ENCODE data around the gene MTR. TPM values are rescaled to one million over a fixed set of nuclear protein-coding genes. Genes with fewer than 3 reads are reported as not detected.

MTR gene
- total RNA-seq, 2 donors from 2014 or later = 31.3 to 39.8 TPM

DNA sequence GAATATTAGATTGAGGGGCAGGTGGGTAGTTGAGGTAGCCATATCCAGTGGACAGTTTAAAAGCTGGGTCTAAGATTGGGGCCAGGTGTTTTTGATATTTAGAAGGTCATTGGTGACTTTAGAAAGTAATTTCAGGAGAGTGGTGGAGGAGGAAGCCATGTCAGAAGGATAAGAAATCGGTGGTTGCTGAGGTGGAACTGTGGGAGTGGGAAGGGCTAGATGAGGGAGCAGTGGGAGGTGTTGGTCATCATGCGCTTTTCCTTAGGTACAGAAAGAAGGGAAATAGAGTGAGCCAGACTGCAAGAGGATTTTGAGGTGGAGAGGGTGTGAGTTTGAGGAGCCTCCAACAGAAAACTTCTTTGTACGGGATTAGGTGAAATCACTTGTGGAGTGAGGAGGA is 7.2 kb downstream of the MTR start:
- Histone ChIP-seq H3K4me3 (no peak overlapping the region), H3K27ac (no peak overlapping the region), H3K36me3 (peaks cover 3% of the 10 kb centered on the region), H3K4me1 (ENCODE audit: control insufficient read depth in 1 of 2, low read depth in 2 of 2) (peaks cover 9 to 20% of the 10 kb centered on the region in 2 donors), H3K27me3 (replicated peaks; ENCODE audit: insufficient read depth) (no peaks in the 10 kb centered on the region), H3K9me3 (no peaks in the 10 kb centered on the region)
- DNase-seq (ENCODE audit: low spot score) (no peak), ATAC-seq (ENCODE audit: insufficient number of reproducible peaks, low FRiP score, low read depth) (no peak)
- TF ChIP-seq, protein P1, sequence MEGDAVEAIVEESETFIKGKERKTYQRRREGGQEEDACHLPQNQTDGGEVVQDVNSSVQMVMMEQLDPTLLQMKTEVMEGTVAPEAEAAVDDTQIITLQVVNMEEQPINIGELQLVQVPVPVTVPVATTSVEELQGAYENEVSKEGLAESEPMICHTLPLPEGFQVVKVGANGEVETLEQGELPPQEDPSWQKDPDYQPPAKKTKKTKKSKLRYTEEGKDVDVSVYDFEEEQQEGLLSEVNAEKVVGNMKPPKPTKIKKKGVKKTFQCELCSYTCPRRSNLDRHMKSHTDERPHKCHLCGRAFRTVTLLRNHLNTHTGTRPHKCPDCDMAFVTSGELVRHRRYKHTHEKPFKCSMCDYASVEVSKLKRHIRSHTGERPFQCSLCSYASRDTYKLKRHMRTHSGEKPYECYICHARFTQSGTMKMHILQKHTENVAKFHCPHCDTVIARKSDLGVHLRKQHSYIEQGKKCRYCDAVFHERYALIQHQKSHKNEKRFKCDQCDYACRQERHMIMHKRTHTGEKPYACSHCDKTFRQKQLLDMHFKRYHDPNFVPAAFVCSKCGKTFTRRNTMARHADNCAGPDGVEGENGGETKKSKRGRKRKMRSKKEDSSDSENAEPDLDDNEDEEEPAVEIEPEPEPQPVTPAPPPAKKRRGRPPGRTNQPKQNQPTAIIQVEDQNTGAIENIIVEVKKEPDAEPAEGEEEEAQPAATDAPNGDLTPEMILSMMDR (IDR thresholded peaks at IDR 0.05) = no peak

GRCh38 chr1:236806634-236807033 is 11.5 kb downstream of the MTR start:
- H3K4me3 ChIP-seq = no peak overlapping the region
- DNase-seq (ENCODE audit: low spot score) = no peak
- no peaks in the 10 kb centered on the region for H3K9me3 ChIP-seq
- H3K4me1 ChIP-seq (ENCODE audit: control insufficient read depth in 1 of 2, low read depth in 2 of 2) = no peaks in the 10 kb centered on the region
- H3K36me3 ChIP-seq = peaks cover 3% of the 10 kb centered on the region
- H3K27ac ChIP-seq = no peak overlapping the region
- TF ChIP-seq, protein P1 (IDR thresholded peaks at IDR 0.05) = no peak
- ATAC-seq (ENCODE audit: insufficient number of reproducible peaks, low FRiP score, low read depth) = no peak
- H3K27me3 ChIP-seq (replicated peaks; ENCODE audit: insufficient read depth) = no peaks in the 10 kb centered on the region

DNA sequence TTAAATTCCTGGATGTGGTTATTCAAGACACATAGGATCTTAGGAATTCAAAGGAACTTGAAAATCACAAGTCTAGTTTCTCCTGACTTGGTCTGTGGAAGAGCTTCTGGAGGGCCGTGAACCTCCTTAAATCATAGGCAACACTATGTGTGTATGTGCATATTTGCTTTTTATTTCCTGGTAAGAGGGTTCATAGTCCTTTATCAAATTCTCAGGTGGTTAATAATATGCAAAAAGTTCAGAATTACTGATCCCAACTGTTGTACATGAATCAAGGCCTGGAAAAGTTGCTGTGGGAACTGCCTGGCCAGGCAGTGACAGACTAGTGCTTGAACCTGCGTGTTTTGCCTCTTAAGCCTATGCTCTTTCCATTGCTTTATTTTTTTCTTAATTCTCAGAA is 12.9 kb downstream of the MTR start:
- no peak for ATAC-seq (ENCODE audit: insufficient number of reproducible peaks, low FRiP score, low read depth)
- peaks cover 12% of the 10 kb centered on the region for H3K36me3 ChIP-seq
- no peaks in the 10 kb centered on the region for H3K27me3 ChIP-seq (replicated peaks; ENCODE audit: insufficient read depth)
- H3K27ac ChIP-seq = no peak overlapping the region
- DNase-seq (ENCODE audit: low spot score) = no peak
- no peak overlapping the region for H3K4me3 ChIP-seq
- no peaks in the 10 kb centered on the region for H3K9me3 ChIP-seq
- H3K4me1 ChIP-seq (ENCODE audit: control insufficient read depth in 1 of 2, low read depth in 2 of 2) = no peaks in the 10 kb centered on the region
- TF ChIP-seq, protein P1 (IDR thresholded peaks at IDR 0.05) = no peak

GRCh38 chr1:236808564-236809130 is 13.6 kb downstream of the MTR start:
- Histone ChIP-seq H3K27me3 (replicated peaks; ENCODE audit: insufficient read depth) (no peaks in the 10 kb centered on the region), H3K9me3 (no peaks in the 10 kb centered on the region), H3K4me1 (ENCODE audit: control insufficient read depth in 1 of 2, low read depth in 2 of 2) (no peaks in the 10 kb centered on the region), H3K36me3 (peaks cover 12% of the 10 kb centered on the region), H3K27ac (no peak overlapping the region), H3K4me3 (no peak overlapping the region)
- DNase-seq (ENCODE audit: low spot score) (no peak), ATAC-seq (ENCODE audit: insufficient number of reproducible peaks, low FRiP score, low read depth) (no peak)
- TF ChIP-seq, protein P1 (IDR thresholded peaks at IDR 0.05) = no peak

DNA sequence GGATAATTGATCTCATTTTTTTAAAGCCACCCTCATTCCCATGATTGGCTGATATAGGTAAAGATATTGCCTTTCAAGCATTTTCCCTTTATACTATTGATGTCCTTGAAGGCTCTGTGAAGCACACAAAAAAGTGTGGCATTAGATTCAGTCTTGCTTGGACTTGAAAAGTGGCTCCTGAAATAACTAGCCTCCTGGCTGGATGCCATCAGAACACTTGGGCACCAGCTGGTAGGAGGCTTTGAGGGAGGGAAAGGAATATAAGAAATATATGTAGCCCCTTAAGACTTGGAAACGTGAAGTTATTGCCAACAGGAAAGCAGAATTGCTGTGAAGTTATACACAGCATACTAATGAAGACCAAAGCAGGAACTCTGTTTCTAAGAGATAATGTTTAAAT is 14.1 kb downstream of the MTR start:
- no peak overlapping the region for H3K4me3 ChIP-seq
- H3K27ac ChIP-seq = no peak overlapping the region
- no peaks in the 10 kb centered on the region for H3K9me3 ChIP-seq
- DNase-seq (ENCODE audit: low spot score) (no peak), ATAC-seq (ENCODE audit: insufficient number of reproducible peaks, low FRiP score, low read depth) (no peak)
- TF ChIP-seq, protein P1 (IDR thresholded peaks at IDR 0.05) = no peak
- H3K27me3 ChIP-seq (replicated peaks; ENCODE audit: insufficient read depth) = no peaks in the 10 kb centered on the region
- no peaks in the 10 kb centered on the region for H3K4me1 ChIP-seq (ENCODE audit: control insufficient read depth in 1 of 2, low read depth in 2 of 2)
- H3K36me3 ChIP-seq = peaks cover 12% of the 10 kb centered on the region

Data from thoracic aorta (tissue), 2 donors.